ENCODE results near the gene DHCR7.

DHCR7 gene

GRCh38 chr11:71448257-71449171 lies at the start of gene DHCR7:
DHCR7 (minus strand) TSS chr11:71448393; CDS start chr11:71444952, 3,441 bp downstream.
- peak; percentile 95 for DNase-seq

- DNase-seq: no peak
Observed at GRCh38 chr11:71496421-71496820, 48.2 kb upstream of the DHCR7 start.

GRCh38 chr11:71495286-71496230 lies 47.4 kb upstream of the DHCR7 start:
- no peak for DNase-seq

- no peak for DNase-seq
Observed at GRCh38 chr11:71491940-71492339, 43.7 kb upstream of the DHCR7 start.

GRCh38 chr11:71491531-71491930 lies 43.3 kb upstream of the DHCR7 start:
- DNase-seq: no peak

- DNase-seq: no peak
Observed at GRCh38 chr11:71490731-71491390, 42.7 kb upstream of the DHCR7 start.

GRCh38 chr11:71490044-71490730 lies 42.0 kb upstream of the DHCR7 start:
- DNase-seq: no peak

- DNase-seq: peak; percentile 47
Observed at GRCh38 chr11:71489311-71490043, 41.3 kb upstream of the DHCR7 start.

- DNase-seq: no peak
Observed at GRCh38 chr11:71488681-71489270, 40.6 kb upstream of the DHCR7 start.

- DNase-seq: no peak
Observed at GRCh38 chr11:71486320-71486719, 38.1 kb upstream of the DHCR7 start.

GRCh38 chr11:71485466-71485865 lies 37.3 kb upstream of the DHCR7 start:
- no peak for DNase-seq

- no peak for DNase-seq
Observed at GRCh38 chr11:71485063-71485399, 36.8 kb upstream of the DHCR7 start.

- DNase-seq: no peak
Observed at GRCh38 chr11:71484248-71485062, 36.3 kb upstream of the DHCR7 start.

- no peak for DNase-seq
Observed at GRCh38 chr11:71483692-71484091, 35.5 kb upstream of the DHCR7 start.

GRCh38 chr11:71482746-71483364 lies 34.7 kb upstream of the DHCR7 start:
- no peak for DNase-seq

- DNase-seq: no peak
Observed at GRCh38 chr11:71482216-71482615, 34.0 kb upstream of the DHCR7 start.

- DNase-seq: no peak
Observed at GRCh38 chr11:71481101-71481960, 33.1 kb upstream of the DHCR7 start.

GRCh38 chr11:71478528-71478840 lies 30.3 kb upstream of the DHCR7 start:
- DNase-seq: no peak

Data from activated naive CD4-positive, alpha-beta T cell treated with anti-CD3 and anti-CD28 coated beads, Interleukin-2, amount 50 U/mL, for 16 hours (primary cell).